Subcutaneous abdominal adipose tissue (tissue), 5 donors: ENCODE measurements around the gene ZNF740.
"Not testable (repeated sequence)": the region's sequence is repeated elsewhere in the genome, so short reads cannot be mapped to it uniquely, and the experiment has no call there.

Experiments
- H3K27ac ChIP-seq: one replicate; pipeline ENCODE4 v1.7.0; 2013; ENCODE audit warnings: low read depth, mild to moderate bottlenecking, inconsistent platforms, low read length, moderate library complexity
- H3K27me3 ChIP-seq, 5 donors: one replicate each; pipeline ENCODE4 v1.7.0; 2013; ENCODE audit warnings: low read length in 5 of 5, inconsistent platforms in 1 of 5; ENCODE audit not compliant: control insufficient read depth in 5 of 5, insufficient read depth in 4 of 5
- H3K36me3 ChIP-seq, 5 donors: one replicate each; pipeline ENCODE4 v1.7.0; 2013; ENCODE audit warnings: low read length in 5 of 5; ENCODE audit not compliant: control insufficient read depth in 5 of 5, insufficient read depth in 5 of 5
- H3K4me1 ChIP-seq, 5 donors: one replicate each; pipeline ENCODE4 v1.7.0; 2013; ENCODE audit warnings: low read length in 5 of 5, mild to moderate bottlenecking in 3 of 5, moderate library complexity in 1 of 5; ENCODE audit not compliant: control insufficient read depth in 5 of 5, insufficient read depth in 5 of 5
- H3K4me3 ChIP-seq, 5 donors: one replicate each; pipeline ENCODE4 v1.7.0; 2013; ENCODE audit warnings: low read length in 5 of 5, low read depth in 1 of 5
- H3K9ac ChIP-seq, 5 donors: one replicate each; pipeline ENCODE4 v1.7.0; 2013; ENCODE audit warnings: low read length in 5 of 5, mild to moderate bottlenecking in 4 of 5, moderate library complexity in 3 of 5
- H3K9me3 ChIP-seq, 5 donors: one replicate each; pipeline ENCODE4 v1.7.0; 2013; ENCODE audit warnings: low read length in 5 of 5; ENCODE audit not compliant: control insufficient read depth in 5 of 5
- donor health status: healthy.
- donor health status: healthy.
- donor health status: healthy.
- donor health status: healthy.
- donor health status: healthy.

Gene ZNF740

DNA sequence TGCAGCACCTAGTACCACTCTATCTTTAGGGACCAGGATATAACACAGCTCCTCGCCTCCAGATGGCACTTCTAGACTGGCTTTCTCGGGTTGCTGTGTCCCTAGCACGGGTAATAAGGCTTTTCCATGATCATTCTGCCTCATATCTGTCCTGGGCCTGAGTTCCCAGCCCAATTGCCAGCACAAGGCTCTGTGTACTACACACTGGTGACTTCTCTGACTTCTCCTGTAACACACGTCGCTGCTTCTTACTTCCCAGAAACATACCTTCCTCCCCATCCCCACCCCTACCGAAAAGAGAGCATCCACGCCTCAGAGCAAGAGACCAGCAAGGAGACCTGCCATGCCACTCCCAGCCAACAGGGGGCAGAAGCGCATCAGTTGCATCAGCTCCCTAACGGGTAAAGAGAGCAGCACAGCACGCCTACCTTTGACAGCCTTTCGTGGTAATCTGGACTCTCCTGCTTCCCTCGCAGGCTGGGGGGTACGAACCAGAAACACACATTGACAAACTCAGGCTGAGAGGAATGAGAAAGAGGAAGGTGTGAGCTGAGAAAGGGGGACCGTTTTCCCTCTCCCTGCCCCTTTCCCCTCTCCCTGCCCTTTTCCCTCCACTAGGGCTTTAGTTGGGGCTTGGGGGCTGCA lies 21.2 kb upstream of the ZNF740 start:
- H3K9me3 ChIP-seq = no peaks in the 10 kb centered on the region
- H3K4me1 ChIP-seq = peaks cover 0 to 5% (median 3%) of the 10 kb centered on the region in 5 donors
- no peak overlapping the region for H3K27ac ChIP-seq
- no peaks in the 10 kb centered on the region for H3K27me3 ChIP-seq
- no peak overlapping the region for H3K9ac ChIP-seq
- H3K4me3 ChIP-seq = no peak overlapping the region
- peaks cover 10 to 31% (median 22%) of the 10 kb centered on the region in 5 donors for H3K36me3 ChIP-seq

DNA sequence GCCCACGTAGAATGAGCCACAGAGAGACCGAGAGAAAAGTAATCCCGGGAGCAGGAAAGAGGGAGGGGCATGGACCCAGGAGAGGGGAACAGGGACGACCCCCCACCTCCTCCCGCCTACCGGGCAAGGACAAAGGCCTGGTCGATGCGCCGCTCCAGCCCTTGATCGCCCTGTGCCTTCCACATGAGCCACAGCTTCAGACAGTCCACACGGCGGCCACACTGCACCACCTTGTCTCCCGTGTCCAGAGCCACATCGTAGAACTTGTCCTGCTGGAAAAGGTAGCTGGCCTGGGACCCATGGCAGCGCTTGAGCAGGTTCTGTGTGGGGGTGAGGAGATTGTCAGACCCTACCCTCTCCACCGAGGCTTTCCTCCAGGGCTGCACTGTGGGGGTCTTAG lies 20.5 kb upstream of the ZNF740 start:
- Histone ChIP-seq H3K4me1 (peaks cover 0 to 5% (median 3%) of the 10 kb centered on the region in 5 donors), H3K9me3 (no peaks in the 10 kb centered on the region), H3K9ac (no peak overlapping the region), H3K36me3 (peaks cover 13 to 34% (median 22%) of the 10 kb centered on the region in 5 donors), H3K4me3 (no peak overlapping the region), H3K27me3 (no peaks in the 10 kb centered on the region), H3K27ac (no peak overlapping the region)

DNA sequence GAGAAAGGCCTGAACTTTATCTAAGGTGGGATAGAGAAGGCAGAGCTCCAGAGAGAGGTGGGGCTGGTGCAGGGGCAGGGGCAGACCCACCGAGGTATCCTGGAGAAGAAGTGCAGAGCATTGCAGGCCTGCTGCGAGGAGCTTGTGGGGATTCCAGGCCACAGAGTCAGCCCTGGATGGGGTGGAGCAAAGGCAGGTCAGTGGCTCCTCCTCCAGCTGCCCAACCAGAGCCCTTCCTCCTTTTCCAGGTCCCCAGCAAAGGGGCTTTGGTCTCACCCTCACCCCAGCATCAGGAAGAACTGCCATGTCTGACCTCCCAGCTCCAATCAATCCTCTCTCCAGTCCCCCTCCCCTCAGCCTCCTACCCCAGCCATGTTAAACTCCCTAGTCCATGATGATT lies 19.8 kb upstream of the ZNF740 start:
- Histone ChIP-seq H3K9me3 (no peaks in the 10 kb centered on the region), H3K4me1 (peaks cover 0 to 5% (median 3%) of the 10 kb centered on the region in 5 donors), H3K9ac (peak overlapping the region in 2 of 5 donors; percentile 1 to 41), H3K27me3 (no peaks in the 10 kb centered on the region), H3K4me3 (no peak overlapping the region), H3K27ac (no peak overlapping the region), H3K36me3 (peaks cover 13 to 35% (median 22%) of the 10 kb centered on the region in 5 donors)

DNA sequence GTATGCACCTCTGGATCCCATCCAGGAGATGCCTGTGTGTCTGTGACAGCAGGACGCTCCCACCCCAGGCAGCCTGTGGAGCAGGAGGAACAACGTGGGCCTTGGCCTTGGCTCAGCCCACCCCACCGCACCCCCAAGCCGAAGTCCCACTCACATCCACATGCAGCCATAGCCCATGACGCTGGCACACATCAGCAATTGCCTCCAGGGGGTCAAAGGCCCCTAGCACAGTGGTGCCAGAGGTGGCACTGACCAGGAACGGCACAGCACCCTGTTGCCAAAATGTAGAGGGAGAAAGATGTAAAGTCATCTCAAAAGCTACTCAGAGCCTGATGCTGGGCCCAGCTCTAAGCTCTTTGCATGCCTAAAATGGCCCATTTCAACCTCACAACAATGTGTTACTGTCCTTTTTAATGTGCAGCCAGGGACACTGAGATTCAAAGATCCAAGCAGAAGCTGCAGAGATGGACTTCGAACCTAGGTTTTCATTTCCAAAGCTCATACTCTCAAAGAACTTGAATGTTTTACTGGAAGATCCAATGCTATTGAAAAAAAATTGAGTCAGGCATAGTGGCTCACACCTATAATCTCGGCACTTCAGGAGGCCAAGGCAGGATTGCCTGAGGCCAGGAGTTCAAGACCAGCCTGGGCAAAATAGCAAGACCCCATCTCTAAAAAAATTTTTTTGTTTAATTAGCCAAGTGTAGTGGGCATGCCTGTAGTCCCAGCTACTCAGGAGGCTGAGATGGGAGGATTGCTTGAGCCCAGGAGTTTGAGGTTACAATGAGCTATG lies 19.2 kb upstream of the ZNF740 start:
- H3K4me3 ChIP-seq = no peak overlapping the region
- H3K27me3 ChIP-seq = no peaks in the 10 kb centered on the region
- peaks cover 10 to 33% (median 24%) of the 10 kb centered on the region in 5 donors for H3K36me3 ChIP-seq
- peak overlapping the region in 1 of 5 donors; percentile 41 for H3K9ac ChIP-seq
- no peak overlapping the region for H3K27ac ChIP-seq
- H3K9me3 ChIP-seq = no peaks in the 10 kb centered on the region
- H3K4me1 ChIP-seq = peaks cover 0 to 5% (median 3%) of the 10 kb centered on the region in 5 donors

DNA sequence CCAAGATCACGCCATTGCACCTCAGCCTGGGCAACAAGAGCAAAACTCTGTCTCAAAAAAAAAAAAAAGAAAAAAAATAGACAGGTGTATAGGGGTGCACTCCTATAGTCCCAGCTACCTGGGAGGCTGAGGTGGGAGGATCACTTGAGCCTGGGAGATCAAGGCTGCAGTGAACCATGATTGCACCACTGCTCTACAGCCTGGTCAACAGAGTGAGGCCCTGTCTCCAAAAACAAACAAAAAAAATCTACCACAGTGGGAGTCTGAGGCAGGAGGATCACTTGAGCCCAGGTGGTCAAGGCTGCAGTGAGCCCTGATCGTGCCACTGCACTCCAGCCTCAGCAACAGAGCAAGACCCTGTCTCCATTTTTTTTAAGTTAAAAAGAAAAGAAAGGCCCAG lies 17.5 kb upstream of the ZNF740 start:
- H3K4me1 ChIP-seq, H3K9me3 ChIP-seq, H3K27me3 ChIP-seq, H3K27ac ChIP-seq, H3K4me3 ChIP-seq, H3K9ac ChIP-seq: not testable (repeated sequence)
- peaks cover 18 to 47% (median 38%) of the 10 kb centered on the region in 5 donors for H3K36me3 ChIP-seq

DNA sequence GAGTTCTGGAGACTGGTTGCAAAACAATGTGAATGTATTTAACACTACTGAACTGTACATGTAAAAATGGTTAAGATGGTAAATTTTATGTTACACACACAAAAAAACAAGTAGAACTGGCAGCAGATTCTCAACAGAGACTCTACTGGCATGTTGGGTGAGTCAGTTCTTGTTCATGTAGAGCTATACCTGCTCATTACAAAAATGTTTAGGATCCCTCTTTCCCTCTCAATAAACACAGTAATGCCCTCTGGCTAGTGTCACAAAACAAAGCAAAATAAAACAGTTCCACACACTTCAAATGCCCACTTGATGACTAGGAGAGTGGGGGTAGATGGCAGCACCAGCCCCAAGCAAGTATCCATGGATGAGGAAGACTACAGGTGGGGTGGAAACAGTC lies 13.7 kb upstream of the ZNF740 start:
- H3K27ac ChIP-seq = no peak overlapping the region
- no peaks in the 10 kb centered on the region for H3K27me3 ChIP-seq
- peaks cover 22 to 52% (median 41%) of the 10 kb centered on the region in 5 donors for H3K36me3 ChIP-seq
- H3K4me3 ChIP-seq = no peak overlapping the region
- H3K9me3 ChIP-seq = no peaks in the 10 kb centered on the region
- H3K9ac ChIP-seq = no peak overlapping the region
- peaks cover 0 to 6% (median 0%) of the 10 kb centered on the region in 5 donors for H3K4me1 ChIP-seq

DNA sequence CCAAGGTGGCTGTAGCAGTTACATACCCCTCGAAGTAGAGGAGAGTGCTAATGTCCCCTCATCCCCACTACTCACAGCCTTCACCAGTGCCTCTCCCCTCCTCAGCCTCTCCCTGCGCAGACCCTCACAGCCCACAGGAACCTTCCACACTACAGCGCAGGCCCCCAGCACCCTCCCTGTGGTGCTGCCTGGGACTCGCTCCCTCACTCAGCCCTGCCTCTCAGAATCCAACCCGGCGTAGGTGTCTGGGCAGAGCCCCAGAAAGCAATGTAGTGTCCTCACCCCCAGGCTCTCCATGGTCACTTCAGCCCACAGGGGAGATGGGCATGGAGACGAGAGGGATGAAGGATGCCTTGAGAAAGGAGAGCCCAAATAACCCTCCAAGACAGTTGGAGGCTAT lies 10.9 kb upstream of the ZNF740 start:
- H3K27ac ChIP-seq = no peak overlapping the region
- H3K4me3 ChIP-seq = no peak overlapping the region
- no peak overlapping the region for H3K9ac ChIP-seq
- peaks cover 11 to 54% (median 48%) of the 10 kb centered on the region in 5 donors for H3K36me3 ChIP-seq
- H3K27me3 ChIP-seq = no peaks in the 10 kb centered on the region
- no peaks in the 10 kb centered on the region for H3K9me3 ChIP-seq
- peaks cover 0 to 16% (median 0%) of the 10 kb centered on the region in 5 donors for H3K4me1 ChIP-seq

DNA sequence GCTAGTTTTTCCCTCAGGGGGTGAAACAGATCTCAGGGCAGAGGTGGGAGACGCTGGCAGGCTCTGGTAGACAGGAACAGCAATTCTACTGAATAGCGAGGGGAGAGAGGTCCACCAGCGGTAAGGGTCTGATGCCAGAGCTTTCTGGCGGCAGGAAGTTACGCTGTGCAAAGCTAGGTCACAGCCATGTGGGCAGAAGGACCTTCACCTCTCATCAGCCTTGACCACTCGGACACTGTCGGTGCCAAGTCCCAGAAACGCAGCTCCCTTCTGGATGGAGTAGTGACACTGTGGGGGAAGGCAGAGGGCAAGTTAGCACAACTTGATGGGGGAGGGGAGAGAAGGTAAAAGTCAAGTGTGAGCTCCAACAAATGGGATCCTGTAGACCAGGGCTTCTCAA lies 10.3 kb upstream of the ZNF740 start:
- no peak overlapping the region for H3K27ac ChIP-seq
- peaks cover 11 to 52% (median 48%) of the 10 kb centered on the region in 5 donors for H3K36me3 ChIP-seq
- H3K9me3 ChIP-seq = no peaks in the 10 kb centered on the region

DNA sequence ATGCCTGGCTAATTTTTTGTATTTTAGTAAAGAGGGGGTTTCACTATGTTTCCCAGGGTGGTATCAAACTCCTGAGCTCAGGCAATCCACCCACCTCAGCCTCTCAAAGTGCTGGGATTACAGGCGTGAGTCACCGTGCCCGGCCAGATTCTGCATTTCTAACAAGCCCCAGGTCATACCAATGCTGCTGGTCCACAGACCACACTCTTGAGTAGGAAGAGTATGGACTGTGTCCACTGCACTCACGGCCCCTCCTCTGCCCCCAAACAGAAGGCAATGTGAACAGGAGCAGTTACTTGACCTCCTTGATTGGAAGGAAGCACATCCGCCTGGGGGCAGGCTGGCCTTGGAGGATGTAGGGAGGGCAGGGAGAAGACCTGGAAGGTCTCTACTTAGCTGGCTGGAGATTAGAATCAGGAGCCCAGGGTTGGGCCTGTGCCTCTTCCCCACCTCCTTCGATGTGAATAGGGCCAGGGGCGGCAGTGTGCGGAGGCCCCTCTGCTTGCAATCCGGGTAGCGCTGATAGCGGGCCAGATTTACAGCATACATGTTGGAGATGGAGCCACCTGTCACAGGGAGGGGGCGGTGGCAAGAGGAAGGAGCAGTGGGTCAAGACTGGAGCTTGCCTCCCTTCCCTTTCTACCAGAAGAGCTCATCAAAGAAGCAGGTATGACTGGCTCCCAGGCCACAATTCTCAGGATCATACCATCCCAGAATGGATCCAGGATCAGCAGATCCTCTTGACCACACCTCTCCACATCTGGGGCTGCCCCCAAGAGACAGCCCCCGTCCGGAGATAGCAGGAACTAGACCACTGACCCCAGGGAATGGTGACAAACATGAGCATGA lies 9.4 kb upstream of the ZNF740 start:
- Histone ChIP-seq H3K36me3 (peaks cover 11 to 52% (median 45%) of the 10 kb centered on the region in 5 donors), H3K4me3 (no peak overlapping the region), H3K9ac (peak overlapping the region in 2 of 5 donors; percentile 13 to 42), H3K9me3 (no peaks in the 10 kb centered on the region), H3K27me3 (no peaks in the 10 kb centered on the region), H3K4me1 (peaks cover 3 to 28% (median 5%) of the 10 kb centered on the region in 5 donors), H3K27ac (peak overlapping the region; percentile 23)

More for the DNA sequence above, 10.3 kb upstream of the ZNF740 start:
- Histone ChIP-seq H3K9ac (no peak overlapping the region), H3K4me1 (peaks cover 2 to 21% (median 3%) of the 10 kb centered on the region in 5 donors), H3K27me3 (no peaks in the 10 kb centered on the region), H3K4me3 (no peak overlapping the region)
